Measurements from ENCODE around the gene COL1A1. TPM values are rescaled to one million over a fixed set of nuclear protein-coding genes. Genes with fewer than 3 reads are reported as not detected.

COL1A1 gene
- polyA plus RNA-seq, 1 of the 3 experiments (the other 2 are of a cell fraction) = 1,461 TPM

DNA sequence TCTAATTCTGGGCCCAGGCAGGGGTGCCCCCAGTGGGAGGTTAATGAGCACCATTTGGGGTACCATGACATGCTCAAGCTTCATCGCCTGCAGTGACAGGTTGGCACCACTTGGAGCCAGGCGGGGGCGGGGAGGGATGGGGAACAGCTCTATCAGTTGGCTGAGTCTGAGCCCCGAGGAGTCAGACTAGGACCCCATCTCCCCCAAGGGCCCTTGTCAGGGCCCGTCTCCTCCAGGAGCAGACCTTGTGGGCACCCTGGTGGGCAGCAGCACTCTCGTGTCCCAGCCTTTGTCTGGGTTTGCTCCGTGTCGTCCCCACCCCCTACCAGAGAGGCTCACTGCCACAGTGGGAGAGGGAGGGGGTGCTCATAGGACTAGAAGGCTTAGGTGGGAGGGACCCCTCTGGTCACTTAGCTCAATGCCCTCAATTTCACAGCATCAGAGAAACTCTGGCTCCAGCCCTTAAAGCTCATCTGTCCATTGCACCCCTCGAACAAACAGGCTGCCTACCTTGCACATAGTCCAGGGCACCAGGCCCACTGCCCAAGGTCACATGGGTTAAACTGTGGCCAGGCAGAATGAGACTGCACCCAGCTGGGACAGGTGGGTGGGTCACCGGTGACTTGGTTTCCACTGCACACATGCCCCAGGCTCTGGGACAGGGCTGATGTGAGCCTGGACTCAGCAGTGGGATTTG is 55.1 kb downstream of the COL1A1 start:
- H3K27ac ChIP-seq (ENCODE audit: low read depth in 2 of 2, low read length in 1 of 2) = no peak overlapping the region
- POLR2A ChIA-PET = interaction anchor here (0.9 to 1.3 kb wide), 2 partner anchors 14 to 32 kb away, joined by 3 to 4 read pairs; no protein-coding TSS in a partner anchor
- H3K9me3 ChIP-seq = no peaks in the 10 kb centered on the region
- peaks cover 70% of the 10 kb centered on the region for H4K20me1 ChIP-seq (ENCODE audit: insufficient read depth)
- peak overlapping the region; percentile 97 for H3K4me2 ChIP-seq
- over 99% methylated on average over 10 of the region's 10 CpGs for WGBS (ENCODE audit: low lambda C conversion rate)
- peaks cover 28% of the 10 kb centered on the region for H3F3A ChIP-seq (replicated peaks; ENCODE audit: insufficient read depth)
- H3K79me2 ChIP-seq (ENCODE audit: insufficient read depth) = peaks cover 83% of the 10 kb centered on the region
- no peaks in the 10 kb centered on the region for H3K9me2 ChIP-seq
- CTCF ChIA-PET = interaction anchor here (0.6 to 12.8 kb wide), 16 partner anchors 8 to 149 kb away, joined by 3 to 169 read pairs (median 6); partner anchors contain the start of genes COL1A1 and SGCA
- TF ChIP-seq, protein P1, sequence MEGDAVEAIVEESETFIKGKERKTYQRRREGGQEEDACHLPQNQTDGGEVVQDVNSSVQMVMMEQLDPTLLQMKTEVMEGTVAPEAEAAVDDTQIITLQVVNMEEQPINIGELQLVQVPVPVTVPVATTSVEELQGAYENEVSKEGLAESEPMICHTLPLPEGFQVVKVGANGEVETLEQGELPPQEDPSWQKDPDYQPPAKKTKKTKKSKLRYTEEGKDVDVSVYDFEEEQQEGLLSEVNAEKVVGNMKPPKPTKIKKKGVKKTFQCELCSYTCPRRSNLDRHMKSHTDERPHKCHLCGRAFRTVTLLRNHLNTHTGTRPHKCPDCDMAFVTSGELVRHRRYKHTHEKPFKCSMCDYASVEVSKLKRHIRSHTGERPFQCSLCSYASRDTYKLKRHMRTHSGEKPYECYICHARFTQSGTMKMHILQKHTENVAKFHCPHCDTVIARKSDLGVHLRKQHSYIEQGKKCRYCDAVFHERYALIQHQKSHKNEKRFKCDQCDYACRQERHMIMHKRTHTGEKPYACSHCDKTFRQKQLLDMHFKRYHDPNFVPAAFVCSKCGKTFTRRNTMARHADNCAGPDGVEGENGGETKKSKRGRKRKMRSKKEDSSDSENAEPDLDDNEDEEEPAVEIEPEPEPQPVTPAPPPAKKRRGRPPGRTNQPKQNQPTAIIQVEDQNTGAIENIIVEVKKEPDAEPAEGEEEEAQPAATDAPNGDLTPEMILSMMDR (IDR thresholded peaks at IDR 0.05) = peak; percentile 22
- no peak for TF ChIP-seq CHD2 (IDR thresholded peaks at IDR 0.05; ENCODE audit: low read length, partially characterized antibody)
- H3K4me1 ChIP-seq (ENCODE audit: control insufficient read depth in 1 of 2, insufficient read depth in 2 of 2, low read depth in 1 of 2, low read length in 1 of 2) = peaks cover 21 to 35% of the 10 kb centered on the region in 2 experiments; a peak in 3 of 4 replicates
- H3K9ac ChIP-seq = no peak overlapping the region
- DNase-seq = no peak
- H3K4me3 ChIP-seq (ENCODE audit: low read depth in 2 of 2, low read length in 1 of 2) = peak overlapping the region in 1 of 2 experiments; percentile 66; a peak in 1 of 4 replicates
- no peaks in the 10 kb centered on the region for H3K27me3 ChIP-seq (ENCODE audit: insufficient read depth)
- no peak overlapping the region for H2AFZ ChIP-seq (ENCODE audit: low read depth)
- H3K36me3 ChIP-seq (replicated peaks in 1 of 2; ENCODE audit: control insufficient read depth in 1 of 2, insufficient read depth in 2 of 2, low read length in 1 of 2) = peaks cover 22 to 44% of the 10 kb centered on the region in 2 experiments

DNA sequence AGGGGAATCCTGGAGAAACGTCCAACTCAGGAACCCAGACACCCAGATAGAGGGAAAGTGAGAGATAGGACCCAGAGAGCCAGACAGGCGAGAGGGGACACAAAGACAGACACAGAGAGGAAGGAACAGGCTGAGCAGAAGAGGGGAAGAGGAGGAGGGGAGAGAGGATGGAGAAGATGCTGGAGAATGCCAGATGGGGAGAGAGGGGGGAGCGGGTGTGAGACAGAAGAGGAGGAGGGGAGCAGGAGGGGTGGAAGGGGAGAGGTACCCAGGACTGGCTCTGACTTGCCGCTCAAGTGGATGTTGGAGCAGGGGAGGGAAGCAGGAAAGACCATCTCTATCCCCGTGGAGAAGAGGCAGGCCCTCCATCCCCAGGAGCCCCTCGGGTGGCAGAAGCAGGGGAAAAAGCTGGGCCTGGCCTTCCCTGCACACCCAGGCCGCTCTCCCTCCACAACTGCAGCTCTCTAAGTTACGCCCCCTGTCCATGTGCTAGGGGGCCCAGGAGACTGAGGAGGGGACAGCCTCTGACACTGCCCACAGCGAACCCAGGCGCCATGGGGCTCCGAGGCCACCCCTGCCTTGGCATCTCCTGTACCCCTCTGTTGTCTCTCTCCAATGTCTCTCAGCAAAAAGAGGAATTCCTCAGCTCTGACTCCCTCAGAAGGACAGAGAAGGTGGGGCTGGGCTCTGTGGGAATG is 55.8 kb downstream of the COL1A1 start:
- ChIA-PET POLR2A (interaction anchor here (0.9 to 1.3 kb wide), 3 partner anchors 13 to 32 kb away, joined by 3 to 4 read pairs (median 3); partner anchors contain the start of gene SAMD14), CTCF (interaction anchor here (0.6 to 12.8 kb wide), 15 partner anchors 8 to 151 kb away, joined by 3 to 169 read pairs (median 4); partner anchors contain the start of gene COL1A1)
- peak overlapping the region; percentile 97; the same call in 1 of the 2 replicates for H3K4me2 ChIP-seq
- no peaks in the 10 kb centered on the region for H3K9me3 ChIP-seq
- no peak for DNase-seq
- H3K9ac ChIP-seq = no peak overlapping the region
- no peak overlapping the region for H3K4me3 ChIP-seq (ENCODE audit: low read depth in 2 of 2, low read length in 1 of 2)
- 82% methylated on average over 10 of the region's 11 CpGs for WGBS (ENCODE audit: low lambda C conversion rate)
- TF ChIP-seq POLR2AphosphoS5 (IDR thresholded peaks at IDR 0.05; ENCODE audit: low read depth, low read length) = no peak
- no peak for TF ChIP-seq GABPA (IDR thresholded peaks at IDR 0.05; ENCODE audit: low read depth)
- TF ChIP-seq TAF1 (IDR thresholded peaks at IDR 0.05; ENCODE audit: borderline replicate concordance, low read depth, low read length) = no peak
- TF ChIP-seq YY1 (IDR thresholded peaks at IDR 0.05; ENCODE audit: low read depth) = no peak
- TF ChIP-seq MEF2A (IDR thresholded peaks at IDR 0.05; ENCODE audit: borderline replicate concordance, low read depth) = no peak
- no peak for TF ChIP-seq EP300 (IDR thresholded peaks at IDR 0.05; ENCODE audit: borderline replicate concordance in 1 of 2, low read depth in 1 of 2, low read length in 1 of 2)
- no peak for TF ChIP-seq TCF12 (IDR thresholded peaks at IDR 0.05)
- TF ChIP-seq NRF1 (IDR thresholded peaks at IDR 0.05; ENCODE audit: low read depth, low read length) = no peak
- no peak for TF ChIP-seq SMC3 (IDR thresholded peaks at IDR 0.05; ENCODE audit: low read depth, low read length)
- TF ChIP-seq, protein P1 (IDR thresholded peaks at IDR 0.05) = no peak
- TF ChIP-seq FOXM1 (IDR thresholded peaks at IDR 0.05; ENCODE audit: low read depth) = no peak
- TF ChIP-seq, protein P2, sequence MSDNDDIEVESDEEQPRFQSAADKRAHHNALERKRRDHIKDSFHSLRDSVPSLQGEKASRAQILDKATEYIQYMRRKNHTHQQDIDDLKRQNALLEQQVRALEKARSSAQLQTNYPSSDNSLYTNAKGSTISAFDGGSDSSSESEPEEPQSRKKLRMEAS (IDR thresholded peaks at IDR 0.05; ENCODE audit: low read depth) = no peak
- TF ChIP-seq NFIC (IDR thresholded peaks at IDR 0.05; ENCODE audit: borderline replicate concordance) = no peak
- TF ChIP-seq SIN3A (IDR thresholded peaks at IDR 0.05; ENCODE audit: borderline replicate concordance, low read depth, low read length) = no peak
- no peak for TF ChIP-seq JUND (IDR thresholded peaks at IDR 0.05)
- H3K27ac ChIP-seq (ENCODE audit: low read depth in 2 of 2, low read length in 1 of 2) = no peak overlapping the region
- H3K79me2 ChIP-seq (ENCODE audit: insufficient read depth) = peaks cover 82% of the 10 kb centered on the region
- peaks cover 21 to 32% of the 10 kb centered on the region in 2 experiments; a peak in 3 of 4 replicates for H3K4me1 ChIP-seq (ENCODE audit: control insufficient read depth in 1 of 2, insufficient read depth in 2 of 2, low read depth in 1 of 2, low read length in 1 of 2)
- peaks cover 77% of the 10 kb centered on the region for H4K20me1 ChIP-seq (ENCODE audit: insufficient read depth)
- H3F3A ChIP-seq (replicated peaks; ENCODE audit: insufficient read depth) = peaks cover 28% of the 10 kb centered on the region
- no peak overlapping the region for H2AFZ ChIP-seq (ENCODE audit: low read depth)
- no peaks in the 10 kb centered on the region for H3K9me2 ChIP-seq
- peaks cover 29 to 49% of the 10 kb centered on the region in 2 experiments for H3K36me3 ChIP-seq (replicated peaks in 1 of 2; ENCODE audit: control insufficient read depth in 1 of 2, insufficient read depth in 2 of 2, low read length in 1 of 2)
- no peaks in the 10 kb centered on the region for H3K27me3 ChIP-seq (ENCODE audit: insufficient read depth)
